Effector CD4-positive, alpha-beta T cell (primary cell): Measurements from ENCODE around the gene ALG8.

Source experiments
- DNase-seq: peaks from one replicate; pipeline ENCODE4 v3.0.0-alpha.2; 2020

The ALG8 gene

GRCh38 chr11:78158987-78159652 is 19.7 kb upstream of the ALG8 start:
- no peak for DNase-seq

- no peak for DNase-seq
Measured at GRCh38 chr11:78156127-78156844, 16.9 kb upstream of the ALG8 start.

- DNase-seq = no peak
Measured at GRCh38 chr11:78151804-78152203, 12.4 kb upstream of the ALG8 start.

- no peak for DNase-seq
Measured at GRCh38 chr11:78150754-78151153, 11.3 kb upstream of the ALG8 start.

GRCh38 chr11:78150346-78150745 is 10.9 kb upstream of the ALG8 start:
- DNase-seq = no peak

GRCh38 chr11:78149646-78150045 is 10.2 kb upstream of the ALG8 start:
- no peak for DNase-seq

- no peak for DNase-seq
Measured at GRCh38 chr11:78147807-78148206, 8.4 kb upstream of the ALG8 start.

- DNase-seq = no peak
Measured at GRCh38 chr11:78145511-78146025, 6.1 kb upstream of the ALG8 start.

- DNase-seq = no peak
Measured at GRCh38 chr11:78140392-78141077, 1.1 kb upstream of the ALG8 start.

GRCh38 chr11:78138694-78139421 is 568 bp downstream of the ALG8 start:
- DNase-seq = no peak

GRCh38 chr11:78138291-78138690 is 1.1 kb downstream of the ALG8 start:
- DNase-seq = no peak

- DNase-seq = no peak
Measured at GRCh38 chr11:78132475-78132874, 7.0 kb downstream of the ALG8 start.

GRCh38 chr11:78131956-78132355 is 7.5 kb downstream of the ALG8 start:
- no peak for DNase-seq

GRCh38 chr11:78127403-78127802 is 12.0 kb downstream of the ALG8 start:
- DNase-seq = no peak

GRCh38 chr11:78112582-78113275 is 26.7 kb downstream of the ALG8 start:
- no peak for DNase-seq

- DNase-seq = no peak
Measured at GRCh38 chr11:78111298-78111697, 28.1 kb downstream of the ALG8 start.

GRCh38 chr11:78110830-78111229 is 28.6 kb downstream of the ALG8 start:
- DNase-seq = no peak

- DNase-seq = no peak
Measured at GRCh38 chr11:78110351-78110750, 29.1 kb downstream of the ALG8 start.

- DNase-seq = no peak
Measured at GRCh38 chr11:78109081-78110015, 30.1 kb downstream of the ALG8 start.

GRCh38 chr11:78100676-78101472 is 38.6 kb downstream of the ALG8 start:
- no peak for DNase-seq
